ENCODE results near the gene RNF220.
"Not testable (repeated sequence)": the region's sequence is repeated elsewhere in the genome, so short reads cannot be mapped to it uniquely, and the experiment has no call there.

RNF220 gene

GRCh38 chr1:44684525-44684924 is 279.5 kb downstream of the RNF220 start:
- no peak for DNase-seq

DNA sequence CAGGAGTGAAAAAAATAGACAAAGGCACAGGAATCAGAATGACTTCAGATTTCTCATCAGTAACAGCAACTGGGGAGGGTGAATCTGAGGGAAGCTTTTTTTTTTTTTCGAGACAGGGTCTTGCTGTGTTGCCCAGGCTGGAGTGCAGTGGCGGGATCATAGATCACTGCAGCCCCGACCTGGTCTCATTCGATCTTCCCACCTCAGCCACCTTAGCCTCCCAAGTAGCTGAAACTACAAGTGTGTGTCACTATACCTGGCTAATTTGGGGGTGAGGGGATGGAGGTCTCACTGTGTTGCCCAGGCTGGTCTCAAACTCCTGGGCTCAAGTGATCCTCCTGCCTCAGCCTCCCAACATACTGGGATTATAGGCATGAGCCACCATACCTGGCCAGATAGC is 280.2 kb downstream of the RNF220 start:
- no peak for DNase-seq

DNA sequence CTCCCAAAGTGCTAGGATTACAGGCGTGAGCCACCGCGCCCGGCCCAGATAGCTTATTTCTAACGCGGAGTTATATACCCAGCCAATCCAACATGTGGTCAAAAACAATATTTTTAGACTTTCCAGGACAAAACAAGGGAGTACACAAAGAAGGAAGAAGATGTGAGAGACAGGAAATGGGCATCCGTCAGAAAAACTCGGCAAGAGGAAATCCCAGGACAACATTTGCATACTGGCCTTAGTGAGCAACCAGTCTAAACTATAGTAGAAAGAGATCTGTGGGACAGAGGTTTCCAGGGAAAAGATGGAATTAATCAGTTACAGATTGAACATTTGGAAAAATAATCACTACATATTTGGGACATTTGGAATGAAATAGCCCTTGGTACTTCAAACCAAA is 280.8 kb downstream of the RNF220 start:
- DNase-seq, result no peak

GRCh38 chr1:44688760-44689446 is 283.8 kb downstream of the RNF220 start:
- no peak for DNase-seq

DNA sequence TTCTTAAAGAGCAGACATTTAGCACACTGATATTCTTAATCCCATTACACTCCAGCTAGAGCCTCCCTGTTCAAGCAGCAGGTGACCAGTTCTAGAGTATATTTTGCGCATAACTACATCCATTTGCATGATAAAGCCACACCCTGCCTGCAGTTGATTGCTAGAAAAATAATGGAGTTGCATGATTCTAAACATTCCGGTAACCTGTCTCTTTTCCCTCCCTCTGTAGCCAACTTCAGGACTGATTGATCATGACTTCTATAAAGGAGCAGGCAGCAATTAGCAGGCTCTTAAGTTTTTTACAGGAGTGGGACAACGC is 284.4 kb downstream of the RNF220 start:
- peak; percentile 32 for DNase-seq

GRCh38 chr1:44693159-44693558 is 288.1 kb downstream of the RNF220 start:
- no peak for DNase-seq

DNA sequence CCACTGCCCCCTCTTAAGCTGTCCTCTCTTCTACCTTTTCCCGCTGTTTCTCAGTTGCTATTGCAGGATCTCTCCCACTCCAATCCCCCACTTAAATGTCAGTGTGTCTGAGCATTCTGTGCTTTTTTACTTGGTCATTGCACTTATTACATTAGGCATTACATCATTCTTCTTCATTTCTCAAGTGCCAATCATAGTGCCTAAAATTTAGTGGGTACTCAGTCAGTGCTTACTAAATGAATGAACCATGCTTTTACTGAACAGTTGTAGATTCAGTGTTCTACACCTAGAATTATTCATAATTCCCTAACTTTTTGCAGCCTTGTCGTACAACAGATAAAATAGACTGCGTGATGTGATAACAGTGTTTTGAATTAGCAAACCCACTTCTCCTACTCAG is 288.8 kb downstream of the RNF220 start:
- no peak for DNase-seq

GRCh38 chr1:44694863-44695478 is 289.9 kb downstream of the RNF220 start:
- DNase-seq, result no peak

- DNase-seq, result no peak
Measured at GRCh38 chr1:44695671-44696070, 290.6 kb downstream of the RNF220 start.

DNA sequence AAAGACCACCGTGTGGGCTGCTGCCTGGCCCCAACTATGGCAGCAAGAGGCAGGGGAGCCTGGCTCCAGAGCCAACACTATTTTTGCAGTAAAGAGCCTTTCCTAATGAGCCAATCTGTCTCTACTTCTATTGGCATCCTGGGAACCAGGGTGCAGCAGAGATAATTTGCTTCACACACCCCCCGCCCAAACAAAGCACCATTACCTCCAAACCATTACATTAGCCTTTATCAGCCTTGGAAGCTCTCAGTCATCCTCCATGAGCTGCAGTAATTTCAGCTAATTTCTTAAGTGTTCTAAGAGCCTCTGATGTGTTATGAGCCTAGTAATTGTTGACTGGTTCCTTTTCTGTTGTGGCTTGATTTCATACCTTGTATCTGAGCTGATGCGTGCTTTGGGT is 291.0 kb downstream of the RNF220 start:
- DNase-seq, result no peak

- DNase-seq, result no peak
Measured at GRCh38 chr1:44696789-44697345, 291.8 kb downstream of the RNF220 start.

- DNase-seq, result no peak
Measured at GRCh38 chr1:44698138-44698537, 293.1 kb downstream of the RNF220 start.

- DNase-seq, result not testable (repeated sequence)
Measured at GRCh38 chr1:44699375-44699774, 294.3 kb downstream of the RNF220 start.

GRCh38 chr1:44700573-44700972 is 295.5 kb downstream of the RNF220 start:
- no peak for DNase-seq

DNA sequence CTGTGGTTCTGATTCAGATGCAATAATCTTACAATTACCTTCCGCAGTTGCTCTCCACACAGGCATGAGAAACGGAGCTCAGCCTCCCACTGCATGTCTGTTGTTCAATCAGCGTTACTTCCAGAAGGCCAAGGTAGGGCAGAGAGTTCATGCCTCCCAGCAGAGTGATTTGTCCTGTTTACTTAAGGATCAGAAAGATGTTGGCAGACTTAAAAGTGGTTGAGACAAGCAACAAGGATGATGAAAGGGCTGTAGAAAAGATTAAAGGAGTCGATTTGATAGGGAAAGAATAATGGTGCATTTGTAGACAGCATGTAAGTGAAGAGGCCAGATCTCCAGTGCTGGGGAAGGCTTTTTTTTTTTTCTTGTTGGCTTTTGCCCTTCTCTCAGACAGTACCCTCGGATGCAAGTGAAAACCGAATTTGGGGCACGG is 296.1 kb downstream of the RNF220 start:
- DNase-seq, result no peak

Data from NCI-H526 treated with DMSO at 0.1 percent for 48 hours (cell line).